22Rv1 (cell line): ENCODE results near the gene STX7.

Experiments used
- H3K27ac ChIP-seq: fragments of 450-650 bp; 2 replicates; pipeline ENCODE4 v1.5.1; 2017
- CTCF ChIP-seq: fragments of 450-650 bp; IDR thresholded peaks from 2 replicates; pipeline ENCODE4 v1.5.1; 2017; ENCODE audit warnings: mild to moderate bottlenecking
- ZFX ChIP-seq: fragments of 450-650 bp; IDR thresholded peaks from 2 replicates; pipeline ENCODE4 v1.6.1; 2017; ENCODE audit warnings: antibody characterized with exemption, borderline replicate concordance

Gene STX7

GRCh38 chr6:132475925-132476324, 37.0 kb downstream of the STX7 start:
- TF ChIP-seq CTCF: no peak
- no peak for TF ChIP-seq ZFX
- no peak overlapping the region for H3K27ac ChIP-seq

- TF ChIP-seq ZFX: no peak
- TF ChIP-seq CTCF: no peak
- no peak overlapping the region for H3K27ac ChIP-seq
Observed at GRCh38 chr6:132471787-132472186, 41.1 kb downstream of the STX7 start.

GRCh38 chr6:132466952-132467351, 46.0 kb downstream of the STX7 start:
- TF ChIP-seq CTCF (no peak), ZFX (no peak)

GRCh38 chr6:132465530-132466485, 47.1 kb downstream of the STX7 start:
- TF ChIP-seq CTCF (no peak), ZFX (no peak)
- H3K27ac ChIP-seq: no peak overlapping the region

More at GRCh38 chr6:132466952-132467351, 46.0 kb downstream of the STX7 start:
- H3K27ac ChIP-seq: no peak overlapping the region

- TF ChIP-seq ZFX: no peak
- TF ChIP-seq CTCF: no peak
Observed at GRCh38 chr6:132464538-132465256, 48.2 kb downstream of the STX7 start.

GRCh38 chr6:132461958-132462357, 51.0 kb downstream of the STX7 start:
- no peak for TF ChIP-seq ZFX
- no peak for TF ChIP-seq CTCF

More at GRCh38 chr6:132464538-132465256, 48.2 kb downstream of the STX7 start:
- no peak overlapping the region for H3K27ac ChIP-seq

GRCh38 chr6:132459605-132459952, 53.3 kb downstream of the STX7 start:
- TF ChIP-seq ZFX: no peak
- no peak for TF ChIP-seq CTCF
- H3K27ac ChIP-seq: no peak overlapping the region

More at GRCh38 chr6:132461958-132462357, 51.0 kb downstream of the STX7 start:
- H3K27ac ChIP-seq: no peak overlapping the region
